Activated CD4-positive, alpha-beta T cell treated with anti-CD3 and anti-CD28 coated beads, Interleukin-2, Interleukin-4, amounts not matched to agents 100 ng/mL and 50 ng/mL, durations not matched to agents 16 hours and 8 hours (primary cell): Measurements from ENCODE around the gene CDK19.
A peak's percentile ranks its signal among the peaks of the same experiment; 100 is the strongest.
"Not testable (repeated sequence)": the region's sequence is repeated elsewhere in the genome, so short reads cannot be mapped to it uniquely, and the experiment has no call there.

ENCODE experiments used
- DNase-seq: peaks from one replicate; pipeline ENCODE4 v3.0.0-alpha.2; 2020; ENCODE audit warnings: low spot score

Gene CDK19

GRCh38 chr6:110620065-110620464, 195.2 kb downstream of the CDK19 start:
- DNase-seq = no peak

- no peak for DNase-seq
These were observed 195.9 kb downstream of the CDK19 start for GRCh38 chr6:110619275-110619908.

DNA sequence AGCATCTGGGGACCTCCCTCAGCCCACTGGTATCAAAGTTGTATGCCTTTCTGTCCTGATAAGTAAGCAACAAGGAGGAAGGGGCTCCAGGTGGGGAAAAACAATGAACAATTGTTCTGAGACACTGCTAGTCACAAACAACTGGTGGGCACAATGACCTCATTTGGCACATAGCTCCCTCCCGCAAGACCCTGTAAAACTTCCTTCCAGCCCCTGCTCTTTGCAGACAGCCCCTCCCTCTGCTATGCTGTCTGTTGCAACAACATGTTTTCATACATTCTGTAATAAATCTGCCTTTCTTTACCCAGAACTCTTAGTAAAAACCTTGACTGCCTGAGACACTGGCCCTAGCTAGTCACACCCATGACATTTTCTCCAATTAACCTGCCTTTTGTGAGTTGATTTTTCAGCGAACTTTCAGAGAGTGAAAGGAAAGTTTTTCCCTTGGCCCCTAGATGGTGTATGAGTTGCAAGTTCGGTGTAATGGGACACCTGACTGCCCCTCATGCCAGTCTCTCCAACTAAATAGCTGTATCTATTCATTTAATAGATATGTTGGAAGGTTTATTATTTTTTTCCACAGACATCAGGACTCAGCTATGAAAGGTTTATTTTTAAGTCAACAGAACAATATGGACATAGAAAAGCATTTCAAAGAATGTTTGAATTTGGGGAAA, 196.5 kb downstream of the CDK19 start:
- DNase-seq = no peak

DNA sequence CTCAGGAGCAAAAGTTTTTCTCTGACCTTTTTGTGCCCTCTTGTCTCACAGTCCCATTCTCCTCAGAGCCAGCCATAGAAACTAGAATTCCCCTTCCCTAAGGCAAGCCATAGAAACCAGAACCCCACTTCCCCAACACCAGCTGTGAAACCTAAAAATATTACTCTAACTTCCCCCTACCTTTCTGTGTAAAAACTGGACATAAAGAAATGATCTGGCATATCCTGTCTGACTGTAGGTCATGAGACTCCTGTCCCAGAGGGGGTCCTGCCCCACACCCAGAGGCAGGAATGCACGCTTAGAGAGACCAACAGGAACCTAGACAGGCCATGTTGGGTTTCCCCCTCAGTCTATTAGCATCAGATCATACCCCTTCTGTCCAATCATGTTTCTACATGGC, 198.2 kb downstream of the CDK19 start:
- DNase-seq = no peak

DNA sequence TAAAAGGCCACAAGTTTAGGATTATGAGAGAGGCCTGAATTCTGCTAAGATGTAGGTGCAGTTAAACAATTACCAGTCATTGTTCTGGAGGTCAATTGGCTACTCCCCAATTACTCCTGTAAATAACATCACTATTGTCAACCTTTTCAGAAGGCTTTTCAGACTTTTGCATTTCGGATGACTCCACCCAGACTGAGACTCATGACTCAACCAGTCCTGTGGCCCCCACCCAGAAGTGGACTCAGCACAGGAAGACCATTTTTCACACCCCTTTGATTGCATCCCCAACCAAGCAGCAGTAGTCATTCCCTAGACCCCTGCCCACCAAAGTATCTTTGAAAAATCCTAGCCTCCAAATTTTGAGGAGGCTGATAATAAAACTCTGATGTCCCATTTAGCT, 199.5 kb downstream of the CDK19 start:
- DNase-seq = no peak

DNA sequence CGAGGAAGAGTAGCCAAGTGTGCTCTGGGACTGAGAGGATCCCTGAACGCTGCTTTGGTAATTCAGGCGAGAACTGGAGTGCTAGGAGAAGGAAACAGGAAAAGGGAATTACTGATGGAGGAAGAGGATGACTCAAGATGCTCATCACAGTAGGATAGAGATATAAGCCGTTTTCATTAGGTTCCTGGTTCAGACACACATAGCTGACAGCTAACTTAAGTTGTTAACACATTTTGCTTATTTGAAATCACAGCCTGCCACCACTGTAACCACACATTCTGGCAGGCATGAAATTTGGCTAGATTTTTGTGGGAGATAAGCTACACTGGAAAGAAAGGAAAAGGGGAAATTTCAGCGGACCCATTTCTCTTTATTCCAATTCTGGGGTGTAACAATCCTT, 200.7 kb downstream of the CDK19 start:
- DNase-seq = no peak

- DNase-seq = no peak
These were observed 201.2 kb downstream of the CDK19 start for GRCh38 chr6:110614106-110614505.

- no peak for DNase-seq
These were observed 201.9 kb downstream of the CDK19 start for GRCh38 chr6:110613356-110613755.

GRCh38 chr6:110612298-110612697, 203.0 kb downstream of the CDK19 start:
- DNase-seq = no peak

DNA sequence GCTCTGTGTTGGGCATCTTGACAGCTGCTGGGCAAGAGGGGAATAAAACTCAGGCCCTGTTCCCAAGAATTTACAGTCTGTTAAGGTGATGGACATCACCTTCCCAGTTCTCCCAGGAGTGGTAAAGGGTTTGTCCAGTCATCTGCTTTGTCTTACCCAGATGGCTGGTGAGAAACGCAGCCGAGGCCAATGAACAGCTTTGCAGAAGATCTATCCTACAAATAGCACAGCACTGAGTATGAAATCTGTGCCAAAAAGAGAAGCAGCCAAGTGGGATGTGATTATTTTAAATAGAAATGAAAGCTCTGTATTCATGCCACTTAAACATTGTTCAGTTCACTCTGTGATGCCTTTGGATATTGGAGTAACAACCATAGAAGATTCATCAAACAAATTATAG, 206.2 kb downstream of the CDK19 start:
- no peak for DNase-seq

GRCh38 chr6:110608151-110608550, 207.1 kb downstream of the CDK19 start:
- no peak for DNase-seq

DNA sequence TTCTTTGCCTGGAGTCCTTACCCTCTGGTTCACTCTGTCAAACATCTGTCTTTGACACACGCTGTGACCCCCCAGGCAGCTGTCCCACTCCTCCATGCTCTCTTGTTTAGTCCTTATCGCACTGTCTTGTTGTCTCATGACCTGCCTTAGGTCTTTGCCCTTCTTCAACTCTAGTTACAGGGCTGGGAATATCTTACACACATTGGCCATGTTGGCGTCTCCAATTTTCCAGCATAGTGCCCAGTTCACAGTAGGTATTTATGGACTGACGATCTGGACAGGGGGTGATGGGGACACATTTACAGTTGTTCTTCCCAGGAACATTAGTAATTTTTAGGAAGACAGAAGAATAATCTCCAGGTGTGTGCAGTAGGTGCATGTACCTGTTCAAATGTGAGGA, 209.1 kb downstream of the CDK19 start:
- no peak for DNase-seq

GRCh38 chr6:110600640-110601039, 214.6 kb downstream of the CDK19 start:
- DNase-seq = not testable (repeated sequence)

- DNase-seq = no peak
These were observed 217.5 kb downstream of the CDK19 start for GRCh38 chr6:110597761-110598160.

GRCh38 chr6:110596354-110596753, 218.9 kb downstream of the CDK19 start:
- no peak for DNase-seq

GRCh38 chr6:110595112-110595511, 220.2 kb downstream of the CDK19 start:
- no peak for DNase-seq

DNA sequence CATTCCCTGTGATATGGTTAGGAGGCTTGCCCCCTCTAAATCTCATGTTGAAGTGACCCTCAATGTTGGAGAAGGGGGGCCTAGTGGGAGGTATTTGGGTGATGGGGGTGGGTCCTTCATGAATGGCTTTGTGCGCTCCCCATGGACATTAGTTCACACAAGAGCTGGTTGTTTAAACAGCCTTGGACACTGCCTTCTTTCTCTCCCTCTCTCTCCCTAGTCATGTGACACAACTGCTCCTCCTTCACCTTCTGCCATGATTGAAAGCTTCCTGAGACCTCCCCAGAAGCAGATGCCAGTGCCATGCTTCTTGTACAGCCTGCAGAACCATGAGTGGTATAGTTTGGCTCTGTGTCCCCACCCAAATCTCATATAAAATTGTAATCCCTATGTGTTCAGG, 221.6 kb downstream of the CDK19 start:
- no peak for DNase-seq

- DNase-seq = no peak
These were observed 222.5 kb downstream of the CDK19 start for GRCh38 chr6:110592765-110593164.

GRCh38 chr6:110590821-110591351, 224.4 kb downstream of the CDK19 start:
- DNase-seq = peak; percentile 53

GRCh38 chr6:110589865-110590513, 225.3 kb downstream of the CDK19 start:
- peak; percentile 20 for DNase-seq

DNA sequence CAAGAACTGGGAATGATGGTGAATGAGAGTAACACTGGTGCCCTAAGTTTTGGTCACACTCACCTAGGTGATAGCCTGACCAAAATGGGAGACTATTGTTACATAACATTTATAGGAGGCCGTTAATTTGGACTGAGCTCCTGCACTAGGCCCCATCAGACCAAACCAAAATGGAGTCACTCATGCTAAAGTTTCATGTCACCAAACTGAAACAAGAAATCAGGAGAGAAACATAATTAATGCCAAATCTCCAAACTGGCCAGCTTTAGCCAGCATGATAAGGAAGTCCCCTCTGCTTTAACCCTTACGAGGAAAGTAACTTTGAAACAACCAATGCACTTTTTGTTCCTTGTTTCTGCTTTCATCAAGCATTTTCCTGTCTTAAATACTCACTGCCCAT, 227.9 kb downstream of the CDK19 start:
- DNase-seq = no peak

- no peak for DNase-seq
These were observed 233.6 kb downstream of the CDK19 start for GRCh38 chr6:110581679-110582078.

GRCh38 chr6:110577596-110578167, 237.6 kb downstream of the CDK19 start:
- DNase-seq = not testable (repeated sequence)
